HG03135 (cell line): ENCODE data around the gene NRF1.
A peak's percentile ranks its signal among the peaks of the same experiment; 100 is the strongest.
"Not testable (repeated sequence)": the region's sequence is repeated elsewhere in the genome, so short reads cannot be mapped to it uniquely, and the experiment has no call there.

Experiments
- ATAC-seq: cut with Tn5 transposase; IDR thresholded peaks from one replicate; pipeline ENCODE4 v1.9.1; 2021; ENCODE audit warnings: mild to moderate bottlenecking, moderate library complexity; ENCODE audit not compliant: unreplicated experiment

The NRF1 gene

GRCh38 chr7:129611246-129612111 is at the start of gene NRF1:
NRF1 (plus strand) TSS chr7:129611720; CDS start chr7:129657352, 45,632 bp downstream.
- peak; percentile 75 for ATAC-seq

DNA sequence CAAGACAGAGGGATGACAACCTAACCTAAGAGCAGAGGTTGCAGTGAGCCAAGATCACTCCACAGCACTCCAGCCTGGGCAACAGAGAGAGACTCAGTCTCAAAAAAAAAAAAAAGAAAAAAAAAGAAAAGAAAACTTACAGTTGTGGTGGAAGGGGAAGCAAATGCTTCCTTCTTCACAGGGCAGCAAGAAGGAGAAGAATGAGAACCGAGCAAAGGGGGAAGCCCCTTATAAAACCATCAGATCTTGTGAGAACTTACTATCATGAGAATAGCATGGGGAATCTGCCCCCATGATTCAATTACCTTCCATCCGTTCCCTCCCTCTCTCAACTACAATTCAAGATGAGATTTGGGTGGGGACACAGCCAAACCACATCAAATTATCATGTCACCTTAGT is 45.2 kb upstream of the NRF1 start:
- not testable (repeated sequence) for ATAC-seq

DNA sequence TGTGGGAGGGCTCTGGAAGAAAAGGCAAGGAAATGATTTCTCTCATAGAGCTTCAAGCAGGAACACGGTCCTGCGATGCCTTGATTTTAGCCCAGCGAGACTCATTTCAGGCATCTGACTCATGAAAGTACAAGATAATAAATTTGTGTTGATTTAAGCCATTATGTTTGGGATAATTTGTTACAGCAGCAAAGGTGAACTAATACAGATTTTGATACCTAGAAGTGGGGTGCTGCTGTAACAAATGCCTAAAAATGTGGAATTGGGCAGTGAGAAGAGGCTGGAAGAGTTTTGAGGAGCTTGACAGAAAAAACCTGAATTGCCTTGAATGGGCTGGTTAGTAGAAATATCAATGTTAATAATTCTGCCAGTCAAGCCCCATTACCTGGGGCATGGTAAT is 44.1 kb upstream of the NRF1 start:
- no peak for ATAC-seq

DNA sequence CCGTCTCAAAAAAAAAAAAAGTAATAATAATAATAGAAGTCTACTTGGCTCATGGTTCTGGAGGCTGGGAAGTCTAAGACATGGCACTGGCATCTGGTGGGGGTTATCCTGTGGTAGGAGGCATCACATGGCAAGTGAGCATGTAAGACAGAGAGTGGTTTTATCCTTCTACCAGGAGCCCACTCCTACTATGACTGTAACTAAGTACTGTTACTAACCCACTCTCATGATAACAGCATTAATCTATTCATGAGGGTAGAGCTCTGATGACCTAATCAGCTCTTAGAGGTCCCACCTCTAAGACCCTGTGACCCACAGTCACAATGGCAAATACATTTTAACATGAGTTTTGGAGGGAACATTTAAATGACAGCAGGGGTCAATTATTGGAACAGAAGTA is 43.3 kb upstream of the NRF1 start:
- no peak for ATAC-seq

GRCh38 chr7:129569326-129569725 is 42.2 kb upstream of the NRF1 start:
- no peak for ATAC-seq

- ATAC-seq = no peak
Observed at GRCh38 chr7:129569811-129570215, 41.7 kb upstream of the NRF1 start.

DNA sequence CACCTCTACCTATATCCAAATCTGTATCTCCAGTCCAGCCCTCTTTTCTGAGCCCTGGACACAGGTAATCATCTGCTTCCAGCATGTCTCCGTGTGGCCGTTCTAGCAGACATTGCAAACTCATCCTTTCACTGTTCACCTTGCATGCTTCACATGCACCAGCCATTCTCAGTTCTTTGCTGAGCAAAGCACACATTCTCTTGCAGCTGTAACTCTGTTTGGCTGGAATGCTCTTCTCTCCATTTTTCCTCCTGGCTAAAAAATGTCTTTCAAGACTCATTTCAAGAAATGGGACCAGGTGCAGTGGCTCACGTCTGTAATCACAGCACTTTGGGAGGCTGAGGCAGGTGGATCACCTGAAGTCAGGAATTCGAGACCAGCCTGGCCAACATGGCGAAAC is 40.3 kb upstream of the NRF1 start:
- ATAC-seq = no peak

GRCh38 chr7:129572205-129572604 is 39.3 kb upstream of the NRF1 start:
- no peak for ATAC-seq

DNA sequence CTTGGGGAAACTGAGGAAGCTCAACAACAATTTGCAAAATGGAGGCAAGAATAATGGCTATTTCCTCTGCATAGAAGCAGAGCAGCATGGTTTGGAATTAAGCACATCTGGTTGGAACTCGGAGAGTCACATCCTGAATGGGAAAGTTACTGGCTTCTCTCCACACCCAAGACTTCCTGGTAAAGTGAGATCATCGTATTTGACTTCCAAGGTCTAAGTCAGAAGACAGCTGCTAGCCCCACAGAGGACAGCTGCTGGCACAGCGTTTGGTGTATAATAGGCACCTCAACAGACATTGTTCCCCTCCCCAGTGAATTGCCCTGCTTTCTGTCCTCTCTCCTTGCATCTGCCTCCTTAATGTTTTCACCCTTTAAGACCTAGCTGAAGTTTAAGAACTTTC is 37.0 kb upstream of the NRF1 start:
- no peak for ATAC-seq

DNA sequence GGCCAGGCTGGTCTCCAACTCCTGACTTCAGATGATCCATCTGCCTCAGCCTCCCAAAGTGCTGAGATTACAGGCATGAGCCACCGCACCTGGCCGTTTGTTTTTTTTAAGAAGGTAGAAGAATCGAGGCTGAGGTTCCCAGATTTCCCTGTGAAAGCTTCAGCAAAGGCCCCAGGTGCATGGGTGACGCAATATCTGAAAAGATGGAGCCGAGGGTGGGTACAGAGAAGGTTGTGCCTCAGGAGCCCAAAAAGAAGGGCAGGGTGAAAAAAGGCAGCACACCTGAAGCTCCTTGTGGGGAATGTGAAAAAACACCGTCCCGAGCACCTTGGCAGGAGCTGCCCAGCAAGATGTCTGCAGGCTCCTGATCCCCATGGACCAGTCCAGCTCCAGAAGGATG is 35.8 kb upstream of the NRF1 start:
- ATAC-seq = no peak

GRCh38 chr7:129576138-129576537 is 35.4 kb upstream of the NRF1 start:
- no peak for ATAC-seq

GRCh38 chr7:129578829-129579228 is 32.7 kb upstream of the NRF1 start:
- ATAC-seq = no peak

DNA sequence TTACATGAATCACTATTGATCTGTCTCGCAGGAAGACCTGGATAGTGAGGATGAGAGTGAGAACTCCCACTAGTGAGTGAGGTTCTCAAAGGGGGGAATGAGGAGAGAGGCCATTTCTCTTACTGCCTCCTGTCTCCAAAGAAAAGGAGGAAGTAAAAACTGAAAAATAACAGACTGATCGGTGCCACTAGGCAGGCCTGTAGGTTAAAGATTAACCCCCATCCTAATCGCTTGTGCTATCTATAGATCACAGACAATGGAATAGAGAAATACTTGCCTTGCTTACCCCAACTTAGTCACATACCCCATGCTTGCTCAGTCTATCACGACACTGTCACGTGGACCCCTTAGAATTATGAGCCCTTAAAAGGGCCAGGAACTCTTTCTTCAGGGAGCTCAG is 25.3 kb upstream of the NRF1 start:
- not testable (repeated sequence) for ATAC-seq

DNA sequence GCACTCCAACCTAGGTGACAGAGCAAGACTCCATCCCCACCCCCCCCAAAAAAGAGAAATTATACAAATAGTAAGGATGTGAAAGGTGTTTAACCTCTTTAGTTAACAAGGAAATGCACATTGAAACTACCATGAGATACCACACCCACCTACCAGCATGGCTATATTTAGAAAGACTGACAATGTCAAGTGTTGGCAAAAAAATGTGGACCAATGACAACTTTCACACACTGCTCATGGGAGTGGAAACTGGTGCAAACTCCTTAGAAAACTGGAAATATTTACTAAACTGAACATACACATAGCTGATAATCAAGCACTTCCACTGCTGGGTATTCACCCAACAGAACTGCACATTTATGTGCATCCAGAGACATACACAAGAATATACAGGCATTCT is 23.3 kb upstream of the NRF1 start:
- no peak for ATAC-seq

GRCh38 chr7:129591868-129592267 is 19.7 kb upstream of the NRF1 start:
- ATAC-seq = no peak

GRCh38 chr7:129596386-129596785 is 15.1 kb upstream of the NRF1 start:
- ATAC-seq = not testable (repeated sequence)

- no peak for ATAC-seq
Observed at GRCh38 chr7:129597672-129598071, 13.8 kb upstream of the NRF1 start.

DNA sequence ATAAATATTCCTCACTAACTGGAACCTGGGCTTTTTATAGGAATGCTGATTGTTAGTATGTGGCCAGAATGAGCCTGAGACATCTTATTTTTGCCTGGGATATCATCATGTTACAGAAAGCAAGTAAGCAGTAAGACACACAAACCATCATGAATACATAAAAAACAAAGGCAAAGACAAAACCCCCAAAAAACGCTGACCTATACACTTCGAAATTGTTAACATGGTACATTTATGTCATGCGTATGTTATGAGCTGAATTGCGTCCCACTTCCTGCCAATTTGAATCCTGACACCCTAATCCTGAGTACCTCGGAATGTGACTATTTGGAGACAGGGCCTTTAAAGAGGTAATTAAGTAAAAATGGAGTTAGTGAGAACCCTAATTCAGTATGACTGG is 12.3 kb upstream of the NRF1 start:
- no peak for ATAC-seq

DNA sequence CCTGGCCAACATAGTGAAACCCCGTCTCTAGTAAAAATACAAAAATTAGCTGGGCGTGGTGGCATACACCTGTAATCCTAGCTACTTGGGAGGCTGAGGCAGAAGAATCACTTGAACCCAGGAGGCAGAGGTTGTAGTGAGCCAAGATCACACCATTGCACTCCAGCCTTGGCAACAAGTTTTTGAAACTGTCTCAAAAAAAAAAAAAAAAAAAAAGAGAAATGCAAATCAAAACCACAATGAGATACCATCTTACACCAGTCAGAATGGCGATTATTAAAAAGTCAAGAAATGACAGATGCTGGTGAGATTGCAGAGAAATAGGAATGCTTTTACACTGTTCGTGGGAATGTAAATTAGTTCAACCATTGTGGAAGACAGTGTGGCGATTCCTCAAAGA is 7.9 kb upstream of the NRF1 start:
- not testable (repeated sequence) for ATAC-seq

GRCh38 chr7:129604021-129604420 is 7.5 kb upstream of the NRF1 start:
- not testable (repeated sequence) for ATAC-seq

DNA sequence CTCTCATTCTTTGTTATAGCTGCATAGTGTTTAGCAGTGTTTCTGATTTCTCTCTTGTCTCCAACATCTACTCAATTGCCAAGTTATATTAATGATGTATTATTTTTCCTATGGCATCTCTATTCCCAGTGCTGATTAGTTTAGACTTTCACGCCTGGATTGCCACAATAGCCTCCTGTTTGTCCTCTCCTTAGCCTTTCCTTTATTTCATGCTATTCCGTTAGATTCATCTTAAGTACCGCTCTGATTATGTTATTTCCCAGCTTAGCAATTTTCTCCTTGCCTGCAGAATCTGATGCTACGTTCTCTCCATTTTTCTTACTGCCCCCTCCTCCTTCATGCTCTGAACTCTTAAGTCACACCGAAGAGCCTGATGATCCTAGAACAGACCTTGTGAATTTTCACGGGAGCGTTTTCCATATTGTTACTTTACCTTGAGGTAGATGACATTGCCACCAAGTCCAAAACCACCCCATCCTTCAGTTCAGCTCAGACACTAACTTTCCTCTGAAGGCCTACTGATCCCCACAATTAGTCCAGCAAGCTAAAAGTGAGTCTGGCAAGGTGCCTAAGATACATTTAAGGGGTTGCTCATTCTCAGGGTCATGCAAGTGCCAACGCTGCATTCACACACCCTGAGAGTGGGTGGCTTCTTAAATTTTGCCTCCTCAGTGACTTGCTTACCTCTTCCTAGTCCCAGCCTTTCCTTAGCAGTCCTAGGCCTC is 6.6 kb upstream of the NRF1 start:
- no peak for ATAC-seq

DNA sequence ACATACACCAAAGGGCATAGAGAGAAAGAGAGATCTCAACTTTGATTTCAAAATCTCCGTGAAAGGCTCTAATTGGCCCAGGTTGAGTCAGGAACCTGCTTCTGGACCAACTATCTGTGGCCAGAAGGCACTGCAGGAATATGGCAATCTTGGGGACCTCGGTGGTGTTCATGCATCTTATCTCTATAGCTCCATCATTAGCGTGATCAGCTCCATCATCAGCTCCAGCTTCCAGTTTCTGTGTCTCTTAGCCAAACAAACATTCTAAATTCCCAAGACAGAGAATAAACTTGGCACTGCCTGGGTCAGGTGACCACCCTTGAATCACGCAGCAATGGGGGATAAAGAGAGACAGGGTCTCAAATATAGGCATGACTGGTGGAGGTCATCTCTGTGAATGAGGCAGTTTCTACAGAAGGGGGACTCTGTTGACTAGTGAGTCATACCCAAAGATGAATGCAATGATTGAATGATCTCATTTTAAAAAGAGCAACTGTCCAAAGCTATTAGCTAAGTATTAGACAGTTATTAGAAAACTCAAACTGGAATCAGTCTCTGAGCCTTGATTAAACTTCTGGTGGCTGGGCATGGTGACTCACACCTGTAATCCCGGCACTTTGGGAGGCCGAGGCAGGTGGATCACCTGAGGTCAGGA is 5.4 kb upstream of the NRF1 start:
- ATAC-seq = no peak
